Hematopoietic multipotent progenitor cell treated with erythropoietin and hydrocortisone succinate and interleukin-3 and kit ligand, for 15 days (in vitro differentiated cells): ENCODE measurements around the gene SORCS3.

Source experiments
- DNase-seq: peaks from one replicate; pipeline ENCODE4 v3.0.0-alpha.2; 2015; ENCODE audit warnings: low spot score

SORCS3 gene

GRCh38 chr10:104646146-104646545, 5.1 kb downstream of the SORCS3 start:
- no peak for DNase-seq

- no peak for DNase-seq
Measured at GRCh38 chr10:104648421-104648820, 7.3 kb downstream of the SORCS3 start.

DNA sequence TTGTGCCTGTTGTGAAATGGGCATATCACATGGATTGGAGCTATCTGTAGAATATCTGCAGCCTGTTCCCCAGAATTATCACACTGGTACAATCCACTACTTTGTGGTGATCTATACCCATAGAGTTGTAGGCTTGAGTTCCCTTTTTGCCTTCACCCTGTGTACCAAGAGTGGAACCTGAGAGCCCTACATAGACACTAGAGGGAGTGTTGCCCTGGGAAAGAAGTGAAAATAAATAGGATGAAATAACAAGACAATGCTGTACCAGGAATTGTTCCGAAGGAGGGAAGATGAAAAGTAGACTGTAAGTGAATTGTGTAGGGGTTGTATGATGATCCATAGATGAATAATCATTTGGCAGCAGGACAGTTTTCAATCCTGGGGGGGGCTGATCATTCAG, 9.0 kb downstream of the SORCS3 start:
- no peak for DNase-seq

DNA sequence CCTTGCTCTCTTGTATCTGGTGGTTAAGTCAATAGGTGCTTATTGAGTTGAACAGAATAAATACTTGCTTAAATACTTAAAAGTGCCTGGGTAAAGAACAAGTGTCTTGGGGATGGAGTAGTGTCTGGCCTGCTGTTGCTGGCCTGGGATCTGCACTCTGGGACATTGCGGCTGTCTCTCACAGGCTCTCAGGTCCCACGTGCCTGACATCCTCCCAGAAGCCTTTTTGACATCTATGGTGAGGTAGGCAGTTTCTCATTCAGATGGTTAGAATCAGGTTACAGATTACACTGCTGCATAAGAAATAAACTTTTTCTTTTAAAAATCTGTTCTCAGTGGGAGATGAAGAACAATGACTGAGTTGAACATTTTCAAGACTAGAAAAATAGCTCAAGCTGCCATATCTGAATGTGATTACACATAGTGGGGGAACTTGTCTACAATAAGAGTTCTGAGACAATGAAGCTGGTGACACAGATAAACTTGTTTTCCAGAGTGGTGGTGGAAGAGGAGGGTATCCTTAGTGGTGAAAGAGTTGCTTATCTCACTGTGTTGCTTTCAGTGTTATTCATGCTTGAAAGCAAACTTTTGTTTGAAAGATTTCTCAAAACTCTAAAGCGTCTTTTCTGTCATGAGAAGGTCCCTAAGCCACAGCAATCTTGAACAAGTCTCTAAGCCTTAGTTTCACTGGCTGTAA, 9.7 kb downstream of the SORCS3 start:
- DNase-seq, result no peak

DNA sequence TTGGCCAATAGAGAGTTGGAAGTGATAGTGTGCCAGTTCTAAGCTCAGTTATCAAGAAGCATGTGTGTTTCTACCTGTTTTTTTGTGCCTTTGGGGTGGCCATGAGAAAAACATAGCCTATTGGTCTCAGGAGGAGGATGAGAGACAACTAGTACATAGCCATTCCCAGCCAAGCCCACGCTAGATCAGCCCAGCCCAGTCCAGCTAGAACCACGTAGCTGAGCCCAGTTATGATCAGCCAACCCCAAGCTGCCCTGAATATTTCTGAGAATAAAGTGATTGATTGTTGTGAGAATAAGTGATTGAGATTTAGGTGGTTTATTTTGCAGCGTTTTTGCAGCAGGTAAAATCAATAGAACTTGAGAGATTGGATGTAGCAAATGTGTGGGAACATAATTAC, 15.9 kb downstream of the SORCS3 start:
- DNase-seq, result no peak

GRCh38 chr10:104657457-104657856, 16.4 kb downstream of the SORCS3 start:
- no peak for DNase-seq

DNA sequence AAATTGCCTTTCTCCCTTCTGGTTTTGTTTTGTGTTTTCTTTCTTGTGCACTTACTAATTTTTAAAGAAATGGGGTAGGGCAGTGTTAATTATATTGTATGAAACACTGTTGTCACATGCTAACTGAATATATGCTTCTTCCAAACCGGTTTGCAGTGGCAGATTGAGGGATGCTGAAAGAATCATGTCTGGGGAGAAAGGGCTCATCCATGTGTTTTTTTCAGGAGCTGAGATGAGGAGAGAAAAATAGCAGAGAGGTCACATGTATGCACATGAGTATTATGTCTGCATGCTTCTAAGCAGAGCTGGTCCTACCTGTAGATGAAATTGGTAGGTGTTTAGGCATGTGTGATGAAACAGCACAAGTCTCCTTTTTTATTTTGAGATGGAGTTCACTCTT, 17.0 kb downstream of the SORCS3 start:
- no peak for DNase-seq

- no peak for DNase-seq
Measured at GRCh38 chr10:104659809-104660208, 18.7 kb downstream of the SORCS3 start.

DNA sequence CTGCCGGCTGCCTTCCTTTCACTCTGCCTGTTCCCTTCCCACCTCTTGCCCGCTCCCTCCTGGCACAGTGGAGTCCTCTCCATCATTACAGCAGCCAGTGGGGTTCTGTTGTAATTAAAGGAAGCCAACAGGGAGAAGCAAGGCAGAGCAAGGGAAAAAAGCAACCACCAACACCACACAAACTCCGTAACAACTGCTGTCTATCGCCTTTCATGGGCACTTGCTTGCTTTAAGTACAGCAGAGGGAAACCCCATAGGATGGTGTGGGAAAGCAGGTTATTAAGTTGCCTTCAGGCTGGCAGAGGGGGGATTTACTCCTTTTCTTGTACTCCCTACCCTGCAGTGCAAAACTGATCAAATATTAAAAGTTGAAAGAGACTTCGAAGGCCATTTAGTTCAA, 22.0 kb downstream of the SORCS3 start:
- DNase-seq, result no peak

GRCh38 chr10:104663563-104663962, 22.5 kb downstream of the SORCS3 start:
- DNase-seq, result no peak

DNA sequence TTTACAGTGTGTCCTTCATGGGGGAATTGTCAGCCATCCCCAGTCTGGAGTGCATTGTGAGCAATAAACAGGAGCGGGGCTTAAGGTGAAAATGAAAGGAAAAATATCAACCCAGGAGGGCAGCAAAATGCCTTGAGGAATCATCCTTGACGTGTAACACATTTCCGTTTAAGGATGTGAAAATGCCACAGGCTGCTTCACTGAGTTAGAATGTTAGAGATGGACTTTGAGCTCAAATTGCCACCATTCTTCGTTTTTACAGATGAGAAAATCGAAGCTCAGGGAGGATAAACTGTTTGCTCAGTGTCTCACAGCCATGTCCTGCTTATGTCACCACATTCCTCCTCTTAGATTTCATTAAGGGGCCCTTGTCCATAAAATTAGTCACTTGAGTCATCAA, 23.1 kb downstream of the SORCS3 start:
- DNase-seq, result no peak

GRCh38 chr10:104665174-104665573, 24.1 kb downstream of the SORCS3 start:
- DNase-seq, result no peak

GRCh38 chr10:104666106-104666505, 25.0 kb downstream of the SORCS3 start:
- DNase-seq, result no peak

DNA sequence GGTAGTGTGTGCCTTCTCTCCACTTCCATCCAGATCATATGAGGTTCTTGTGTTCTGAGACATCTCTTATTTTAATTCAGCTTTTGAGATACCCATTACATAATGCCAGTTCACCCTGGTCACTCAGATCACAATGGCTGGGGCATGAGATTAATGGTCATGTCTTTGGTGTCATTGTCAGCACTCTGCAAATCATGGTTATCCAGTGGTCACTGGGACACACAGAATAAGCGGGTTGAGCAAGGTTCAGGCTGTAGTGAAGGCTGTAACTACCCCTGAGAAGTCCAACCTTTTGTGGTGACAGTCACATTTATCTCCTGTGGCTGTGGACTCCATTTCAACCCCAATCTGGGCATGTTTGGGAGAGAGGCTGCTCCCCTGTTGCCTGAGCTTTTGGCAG, 35.8 kb downstream of the SORCS3 start:
- DNase-seq, result no peak

- DNase-seq, result no peak
Measured at GRCh38 chr10:104678658-104679057, 37.6 kb downstream of the SORCS3 start.

GRCh38 chr10:104680467-104681401, 39.6 kb downstream of the SORCS3 start:
- DNase-seq, result no peak

GRCh38 chr10:104681485-104681884, 40.4 kb downstream of the SORCS3 start:
- DNase-seq, result no peak

GRCh38 chr10:104683567-104683966, 42.5 kb downstream of the SORCS3 start:
- no peak for DNase-seq

- no peak for DNase-seq
Measured at GRCh38 chr10:104686829-104687228, 45.7 kb downstream of the SORCS3 start.

DNA sequence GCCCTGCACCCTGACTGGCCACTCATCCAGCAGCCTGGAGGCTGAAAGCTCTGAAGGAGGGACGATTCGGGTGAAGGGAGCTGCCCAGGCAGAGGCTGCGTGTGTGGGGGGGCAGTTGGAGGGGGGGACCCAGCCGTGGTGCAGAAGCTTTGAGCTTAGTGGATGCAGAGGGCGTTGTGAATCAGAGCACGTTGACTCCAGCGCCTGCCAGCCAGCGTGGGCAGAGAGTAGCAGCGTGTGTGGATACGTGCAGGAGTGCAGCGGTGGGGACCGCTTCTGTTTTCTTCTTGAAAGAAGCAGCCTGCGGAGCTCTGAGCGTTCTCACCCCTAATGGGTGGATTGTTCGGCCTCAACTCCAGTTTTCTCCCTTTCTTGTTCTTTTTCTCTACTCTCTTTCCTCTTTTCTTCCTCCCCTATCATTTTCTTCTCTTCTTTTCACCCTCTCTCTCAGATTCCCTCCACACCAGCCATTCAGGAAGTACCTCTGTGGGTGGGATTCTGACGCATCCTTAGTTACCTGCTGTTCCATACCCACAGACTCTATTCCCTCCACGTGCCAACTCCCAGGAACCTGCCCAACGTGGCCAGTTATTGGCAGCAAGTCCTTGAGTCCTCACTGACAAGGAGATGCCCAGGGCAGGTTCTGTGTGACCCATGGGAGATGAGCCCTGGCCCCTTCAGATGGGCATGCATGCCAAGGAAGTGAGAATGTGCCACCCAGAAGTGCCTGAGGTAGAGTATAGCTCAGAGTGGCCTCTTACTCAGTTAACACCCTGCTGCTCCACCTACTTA, 47.4 kb downstream of the SORCS3 start:
- no peak for DNase-seq

GRCh38 chr10:104689105-104689504, 48.0 kb downstream of the SORCS3 start:
- no peak for DNase-seq

DNA sequence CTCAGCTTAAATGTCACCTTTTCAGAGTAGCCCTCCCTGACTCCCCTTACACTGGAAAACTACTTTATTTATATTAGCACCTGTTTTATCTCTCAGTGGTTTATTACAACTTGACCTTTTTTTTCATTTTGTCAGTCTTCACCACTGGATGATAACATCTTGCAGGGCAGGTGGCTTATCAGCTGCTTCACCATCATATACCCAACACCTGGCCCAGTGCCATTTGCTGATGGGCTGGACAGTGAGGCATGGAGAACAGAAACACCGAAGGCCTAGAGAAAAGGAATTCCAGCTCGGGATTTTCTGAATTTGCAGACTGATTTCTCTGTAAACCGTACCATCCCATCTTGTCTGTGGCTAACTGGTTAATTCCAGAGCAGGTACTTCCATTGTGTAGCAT, 48.5 kb downstream of the SORCS3 start:
- no peak for DNase-seq

GRCh38 chr10:104690101-104690500, 49.0 kb downstream of the SORCS3 start:
- no peak for DNase-seq
